ENCODE results near the gene PHKB.

Gene PHKB

GRCh38 chr16:47734987-47735594 is 274.0 kb downstream of the PHKB start:
- DNase-seq = no peak

DNA sequence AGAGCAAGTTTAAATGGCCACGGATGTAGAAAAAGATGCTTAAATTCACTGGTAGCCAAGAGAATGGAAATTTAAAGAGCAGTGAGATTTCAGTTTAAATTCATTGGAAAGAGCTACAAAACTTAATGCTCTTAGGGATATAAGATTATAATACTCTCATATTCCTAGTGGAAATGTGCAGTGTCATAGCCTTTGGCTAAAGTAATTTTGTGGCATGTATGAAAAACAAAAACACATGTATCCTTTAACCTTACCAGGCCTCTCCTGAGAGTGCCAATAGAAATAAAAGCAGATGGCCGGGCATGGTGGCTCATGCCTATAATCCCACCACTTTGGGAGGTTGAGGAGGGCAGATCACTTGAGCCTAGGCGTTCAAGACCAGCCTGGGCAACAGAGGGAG is 289.2 kb downstream of the PHKB start:
- no peak for DNase-seq

Measured in KG1 (cell line).